Endothelial cell of hepatic sinusoid (primary cell): ENCODE results near the gene NOP56.

Source experiments
- in situ Hi-C: cut with HindIII; loops from 2 replicates; pipeline ENCODE4 v1.10.0; 2017; ENCODE audit warnings: low sequenced_read_pairs

NOP56 gene

GRCh38 chr20:2651772-2652723, at the start of gene NOP56:
NOP56 (plus strand) TSS chr20:2652632; CDS start chr20:2652661, 29 bp downstream.
- in situ Hi-C loops = no loop called here

GRCh38 chr20:2602746-2603145, 49.7 kb upstream of the NOP56 start:
- in situ Hi-C loops = no loop called here

- in situ Hi-C loops = no loop called here
Measured at GRCh38 chr20:2603816-2604505, 48.5 kb upstream of the NOP56 start.

GRCh38 chr20:2604506-2604835, 48.0 kb upstream of the NOP56 start:
- in situ Hi-C loops = no loop called here

- in situ Hi-C loops = no loop called here
Measured at GRCh38 chr20:2606507-2607006, 45.9 kb upstream of the NOP56 start.

GRCh38 chr20:2610326-2610725, 42.1 kb upstream of the NOP56 start:
- in situ Hi-C loops = loop anchor here (5.0 kb wide), 1 partner anchor 63 kb away; no protein-coding TSS in a partner anchor

- in situ Hi-C loops = loop anchor here (5.0 kb wide), 1 partner anchor 64 kb away; no protein-coding TSS in a partner anchor
Measured at GRCh38 chr20:2610941-2611720, 41.3 kb upstream of the NOP56 start.

GRCh38 chr20:2612073-2612472, 40.4 kb upstream of the NOP56 start:
- in situ Hi-C loops = loop anchor here (5.0 kb wide), 1 partner anchor 65 kb away; no protein-coding TSS in a partner anchor

GRCh38 chr20:2616634-2617033, 35.8 kb upstream of the NOP56 start:
- in situ Hi-C loops = no loop called here

- in situ Hi-C loops = no loop called here
Measured at GRCh38 chr20:2617099-2617714, 35.2 kb upstream of the NOP56 start.

- in situ Hi-C loops = no loop called here
Measured at GRCh38 chr20:2618815-2619214, 33.6 kb upstream of the NOP56 start.

GRCh38 chr20:2619337-2619736, 33.1 kb upstream of the NOP56 start:
- in situ Hi-C loops = no loop called here

- in situ Hi-C loops = no loop called here
Measured at GRCh38 chr20:2619961-2620595, 32.4 kb upstream of the NOP56 start.

GRCh38 chr20:2624190-2624589, 28.2 kb upstream of the NOP56 start:
- in situ Hi-C loops = no loop called here

GRCh38 chr20:2625062-2625461, 27.4 kb upstream of the NOP56 start:
- in situ Hi-C loops = no loop called here

- in situ Hi-C loops = no loop called here
Measured at GRCh38 chr20:2626853-2627541, 25.4 kb upstream of the NOP56 start.

- in situ Hi-C loops = no loop called here
Measured at GRCh38 chr20:2631228-2631627, 21.2 kb upstream of the NOP56 start.

- in situ Hi-C loops = no loop called here
Measured at GRCh38 chr20:2633381-2633780, 19.1 kb upstream of the NOP56 start.

GRCh38 chr20:2637246-2637645, 15.2 kb upstream of the NOP56 start:
- in situ Hi-C loops = no loop called here
